GM19324 (cell line): ENCODE data around the gene ME3.
"Not testable (repeated sequence)": the region's sequence is repeated elsewhere in the genome, so short reads cannot be mapped to it uniquely, and the experiment has no call there.

ENCODE experiments used
- ATAC-seq: cut with Tn5 transposase; IDR thresholded peaks from one replicate; pipeline ENCODE4 v1.9.1; 2021; ENCODE audit warnings: mild to moderate bottlenecking, moderate library complexity; ENCODE audit not compliant: unreplicated experiment, low FRiP score

The ME3 gene

GRCh38 chr11:86624366-86624765 lies 48.0 kb downstream of the ME3 start:
- ATAC-seq, result no peak

GRCh38 chr11:86623736-86624135 lies 48.7 kb downstream of the ME3 start:
- ATAC-seq, result no peak

GRCh38 chr11:86623041-86623621 lies 49.3 kb downstream of the ME3 start:
- no peak for ATAC-seq

GRCh38 chr11:86621854-86622253 lies 50.6 kb downstream of the ME3 start:
- ATAC-seq, result no peak

- ATAC-seq, result no peak
These were observed 51.4 kb downstream of the ME3 start for GRCh38 chr11:86620891-86621521.

GRCh38 chr11:86619428-86619827 lies 53.0 kb downstream of the ME3 start:
- ATAC-seq, result not testable (repeated sequence)

- ATAC-seq, result no peak
These were observed 54.9 kb downstream of the ME3 start for GRCh38 chr11:86617502-86617901.

GRCh38 chr11:86615487-86615886 lies 56.9 kb downstream of the ME3 start:
- ATAC-seq, result no peak

GRCh38 chr11:86610559-86611341 lies 61.7 kb downstream of the ME3 start:
- ATAC-seq, result no peak

GRCh38 chr11:86608251-86608799 lies 64.1 kb downstream of the ME3 start:
- peak; percentile 88 for ATAC-seq

- no peak for ATAC-seq
These were observed 65.5 kb downstream of the ME3 start for GRCh38 chr11:86606836-86607481.

GRCh38 chr11:86606270-86606835 lies 66.1 kb downstream of the ME3 start:
- ATAC-seq, result no peak

GRCh38 chr11:86596861-86597586 lies 75.4 kb downstream of the ME3 start:
- ATAC-seq, result no peak

GRCh38 chr11:86595955-86596354 lies 76.5 kb downstream of the ME3 start:
- ATAC-seq, result no peak

- no peak for ATAC-seq
These were observed 77.0 kb downstream of the ME3 start for GRCh38 chr11:86595451-86595850.

- no peak for ATAC-seq
These were observed 77.7 kb downstream of the ME3 start for GRCh38 chr11:86594746-86595145.

- no peak for ATAC-seq
These were observed 78.6 kb downstream of the ME3 start for GRCh38 chr11:86593833-86594232.

- ATAC-seq, result peak; percentile 93
These were observed 79.6 kb downstream of the ME3 start for GRCh38 chr11:86592659-86593451.

- ATAC-seq, result no peak
These were observed 80.3 kb downstream of the ME3 start for GRCh38 chr11:86592047-86592591.
